Measurements from ENCODE around the gene SELPLG.

DNA sequence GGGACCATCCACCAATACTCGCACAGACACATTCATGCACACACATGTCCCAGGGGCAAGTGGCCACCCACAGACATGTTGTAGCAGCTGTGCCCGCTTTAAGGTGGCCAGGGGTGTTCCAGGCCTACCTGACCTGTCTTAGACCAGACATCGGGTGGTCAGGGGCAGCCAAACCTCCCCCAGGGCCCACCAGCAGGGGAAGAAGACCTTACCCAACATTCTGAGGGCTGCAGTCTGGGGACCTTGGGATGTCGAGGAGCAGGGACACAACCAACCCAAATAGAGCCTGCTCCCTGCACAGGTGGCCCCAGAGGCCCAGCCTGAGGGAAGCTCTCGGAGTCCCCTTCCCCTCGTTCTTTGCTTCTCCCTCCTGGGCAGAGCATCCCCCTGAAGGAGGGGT lies 34.2 kb downstream of the SELPLG start:
- TF ChIP-seq, protein P1, sequence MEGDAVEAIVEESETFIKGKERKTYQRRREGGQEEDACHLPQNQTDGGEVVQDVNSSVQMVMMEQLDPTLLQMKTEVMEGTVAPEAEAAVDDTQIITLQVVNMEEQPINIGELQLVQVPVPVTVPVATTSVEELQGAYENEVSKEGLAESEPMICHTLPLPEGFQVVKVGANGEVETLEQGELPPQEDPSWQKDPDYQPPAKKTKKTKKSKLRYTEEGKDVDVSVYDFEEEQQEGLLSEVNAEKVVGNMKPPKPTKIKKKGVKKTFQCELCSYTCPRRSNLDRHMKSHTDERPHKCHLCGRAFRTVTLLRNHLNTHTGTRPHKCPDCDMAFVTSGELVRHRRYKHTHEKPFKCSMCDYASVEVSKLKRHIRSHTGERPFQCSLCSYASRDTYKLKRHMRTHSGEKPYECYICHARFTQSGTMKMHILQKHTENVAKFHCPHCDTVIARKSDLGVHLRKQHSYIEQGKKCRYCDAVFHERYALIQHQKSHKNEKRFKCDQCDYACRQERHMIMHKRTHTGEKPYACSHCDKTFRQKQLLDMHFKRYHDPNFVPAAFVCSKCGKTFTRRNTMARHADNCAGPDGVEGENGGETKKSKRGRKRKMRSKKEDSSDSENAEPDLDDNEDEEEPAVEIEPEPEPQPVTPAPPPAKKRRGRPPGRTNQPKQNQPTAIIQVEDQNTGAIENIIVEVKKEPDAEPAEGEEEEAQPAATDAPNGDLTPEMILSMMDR (conservative IDR thresholded peaks at IDR 0.05; ENCODE audit: low read length) = no peak
- no peak for TF ChIP-seq EZH2phosphoT487 (IDR thresholded peaks at IDR 0.05; ENCODE audit: borderline replicate concordance)
